Endometrium (tissue), 2 donors: ENCODE measurements around the gene MED15.
"Not testable (repeated sequence)": the region's sequence is repeated elsewhere in the genome, so short reads cannot be mapped to it uniquely, and the experiment has no call there.

ENCODE experiments used
- FAIRE-seq: peaks from 2 replicates; lab custom pipeline; 2012; peaks lifted over from hg19 to GRCh38; lab: Jason Lieb, UNC
- donor health status: control.
- donor health status: control.

MED15 gene

GRCh38 chr22:20604092-20604747 lies 96.8 kb downstream of the MED15 start:
- no peak for FAIRE-seq

GRCh38 chr22:20604776-20605221 lies 97.4 kb downstream of the MED15 start:
- no peak for FAIRE-seq

GRCh38 chr22:20605328-20605727 lies 97.9 kb downstream of the MED15 start:
- no peak for FAIRE-seq

GRCh38 chr22:20606041-20606783 lies 98.8 kb downstream of the MED15 start:
- FAIRE-seq: no peak

GRCh38 chr22:20606784-20607128 lies 99.3 kb downstream of the MED15 start:
- no peak for FAIRE-seq

GRCh38 chr22:20607157-20607907 lies 99.9 kb downstream of the MED15 start:
- no peak for FAIRE-seq

GRCh38 chr22:20610243-20610686 lies 102.9 kb downstream of the MED15 start:
- no peak for FAIRE-seq

- no peak for FAIRE-seq
Observed at GRCh38 chr22:20610757-20611156, 103.3 kb downstream of the MED15 start.

GRCh38 chr22:20611418-20611817 lies 104.0 kb downstream of the MED15 start:
- FAIRE-seq: no peak

GRCh38 chr22:20613301-20613700 lies 105.9 kb downstream of the MED15 start:
- FAIRE-seq: no peak

- no peak for FAIRE-seq
Observed at GRCh38 chr22:20615021-20615420, 107.6 kb downstream of the MED15 start.

- FAIRE-seq: no peak
Observed at GRCh38 chr22:20615533-20616450, 108.4 kb downstream of the MED15 start.

- FAIRE-seq: no peak
Observed at GRCh38 chr22:20616451-20617043, 109.1 kb downstream of the MED15 start.

GRCh38 chr22:20618488-20618887 lies 111.1 kb downstream of the MED15 start:
- no peak for FAIRE-seq

GRCh38 chr22:20619045-20619892 lies 111.9 kb downstream of the MED15 start:
- FAIRE-seq: no peak

- not testable (repeated sequence) for FAIRE-seq
Observed at GRCh38 chr22:20619893-20620194, 112.4 kb downstream of the MED15 start.

- no peak for FAIRE-seq
Observed at GRCh38 chr22:20621162-20621561, 113.8 kb downstream of the MED15 start.

- no peak for FAIRE-seq
Observed at GRCh38 chr22:20622650-20623339, 115.4 kb downstream of the MED15 start.

- FAIRE-seq: no peak
Observed at GRCh38 chr22:20624161-20624616, 116.8 kb downstream of the MED15 start.

- no peak for FAIRE-seq
Observed at GRCh38 chr22:20625270-20625669, 117.9 kb downstream of the MED15 start.
